Stimulated activated effector memory CD8-positive, alpha-beta T cell treated with anti-CD3 and anti-CD28 coated beads, Interleukin-12 subunit alpha, Interleukin-12 subunit beta, amount 100 ng/mL, for 72 hours (primary cell): Measurements from ENCODE around the gene FNDC10.
"Not testable (repeated sequence)": the region's sequence is repeated elsewhere in the genome, so short reads cannot be mapped to it uniquely, and the experiment has no call there.

Experiments used
- ATAC-seq: fragments of 150-1000 bp; cut with Tn5 transposase; 2 replicates; pipeline ENCODE4 v1.10.0; 2021
- DNase-seq, 2 donors: peaks; one replicate each; pipeline ENCODE4 v3.0.0; 2021 to 2022; ENCODE audit warnings: low spot score in 2 of 2
- H3K27ac Mint-ChIP-seq: one replicate; pipeline ENCODE4 v1.8.0; 2022; ENCODE audit warnings: mild to moderate bottlenecking, mixed read lengths
- H3K36me3 Mint-ChIP-seq: one replicate; pipeline ENCODE4 v1.8.0; 2022; ENCODE audit warnings: mild to moderate bottlenecking, mixed read lengths
- H3K4me1 Mint-ChIP-seq: one replicate; pipeline ENCODE4 v1.8.0; 2022; ENCODE audit warnings: mixed read lengths
- H3K4me3 Mint-ChIP-seq: one replicate; pipeline ENCODE4 v1.8.0; 2022; ENCODE audit warnings: mild to moderate bottlenecking, mixed read lengths
- H3K9me3 Mint-ChIP-seq: one replicate; pipeline ENCODE4 v1.8.0; 2022; ENCODE audit warnings: mixed read lengths

FNDC10 gene

DNA sequence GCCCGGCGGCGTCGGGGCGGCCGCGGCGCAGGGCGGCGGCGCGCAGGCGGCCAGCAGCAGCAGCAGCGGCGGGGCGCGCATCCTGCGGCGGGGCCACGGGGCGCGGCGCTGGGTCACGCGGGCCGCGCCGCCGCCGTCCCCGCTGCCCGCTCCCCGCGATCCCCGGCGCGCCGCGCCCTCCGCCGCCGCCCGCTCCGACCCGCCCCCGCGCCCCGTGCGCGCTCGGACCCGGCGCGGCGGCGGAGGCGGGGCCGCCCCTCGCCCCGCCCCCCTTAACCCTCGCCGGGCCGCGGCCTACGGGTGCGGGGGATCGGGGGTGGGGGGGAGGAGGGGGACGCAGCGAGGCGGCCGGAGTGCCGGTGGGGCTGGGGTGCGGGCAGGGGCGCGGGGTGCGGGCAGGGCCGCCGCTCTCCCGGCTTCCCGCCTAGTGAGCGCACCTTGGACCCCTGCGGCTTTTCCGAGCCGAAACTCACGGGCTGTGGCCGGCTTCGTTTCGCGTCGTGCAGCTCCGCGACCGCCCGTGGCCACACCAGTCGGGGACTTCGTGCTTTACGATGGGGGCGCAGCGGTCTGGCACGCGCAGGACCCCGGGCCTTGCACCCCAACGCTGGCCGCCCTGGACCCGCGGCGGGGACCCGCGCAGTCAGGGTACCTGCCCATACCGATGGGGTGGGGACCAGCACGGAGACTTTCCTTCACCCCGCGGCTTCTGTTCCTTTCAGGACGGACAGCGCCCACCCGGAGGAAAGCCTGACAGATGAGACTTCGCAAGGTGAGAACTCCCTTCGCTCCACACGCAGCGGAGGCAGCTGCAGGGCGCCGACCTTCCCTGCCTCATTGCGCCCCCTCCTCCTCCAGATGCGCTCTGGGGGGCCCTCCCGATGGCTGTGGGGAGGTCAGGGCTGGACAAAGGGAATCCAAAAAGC is at the start of gene FNDC10:
TSS of gene FNDC10 (minus strand) at position 201 of the 926 bp plus-strand sequence. CDS start at position 81, 120 bp downstream.
- H3K4me3 Mint-ChIP-seq: peak within 1 kb of the TSS; percentile 76
- ATAC-seq (peak; percentile 27), DNase-seq (no peak)
- H3K9me3 Mint-ChIP-seq: no peaks in the 10 kb centered on the region
- peaks cover 12% of the 10 kb centered on the region for H3K4me1 Mint-ChIP-seq
- peaks cover 4% of the 10 kb centered on the region for H3K36me3 Mint-ChIP-seq
- H3K27ac Mint-ChIP-seq: no peak within 1 kb of the TSS

DNA sequence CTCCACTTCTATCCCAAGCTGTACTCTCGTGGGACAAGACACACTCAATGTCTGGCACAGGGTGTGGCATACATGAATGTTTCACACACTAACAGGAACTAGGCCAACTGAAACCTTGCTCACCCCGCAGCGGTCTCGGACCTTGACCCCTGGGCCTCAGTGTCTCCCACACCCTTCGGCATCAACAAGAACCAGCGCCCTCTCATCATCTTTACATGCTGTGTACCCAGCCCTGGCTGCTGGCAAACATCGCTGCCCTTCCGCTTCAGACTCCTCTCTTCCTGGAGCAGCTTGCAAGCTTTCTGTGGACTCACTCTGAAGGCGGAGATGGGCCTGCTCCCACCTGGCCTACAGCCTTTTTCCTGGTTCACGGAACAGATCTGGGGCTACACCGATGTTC is 48.3 kb upstream of the FNDC10 start:
- H3K36me3 Mint-ChIP-seq: peaks cover 79% of the 10 kb centered on the region
- H3K4me3 Mint-ChIP-seq, ATAC-seq, H3K9me3 Mint-ChIP-seq, DNase-seq, H3K4me1 Mint-ChIP-seq: not testable (repeated sequence)
- H3K27ac Mint-ChIP-seq: peak overlapping the region; percentile 70

DNA sequence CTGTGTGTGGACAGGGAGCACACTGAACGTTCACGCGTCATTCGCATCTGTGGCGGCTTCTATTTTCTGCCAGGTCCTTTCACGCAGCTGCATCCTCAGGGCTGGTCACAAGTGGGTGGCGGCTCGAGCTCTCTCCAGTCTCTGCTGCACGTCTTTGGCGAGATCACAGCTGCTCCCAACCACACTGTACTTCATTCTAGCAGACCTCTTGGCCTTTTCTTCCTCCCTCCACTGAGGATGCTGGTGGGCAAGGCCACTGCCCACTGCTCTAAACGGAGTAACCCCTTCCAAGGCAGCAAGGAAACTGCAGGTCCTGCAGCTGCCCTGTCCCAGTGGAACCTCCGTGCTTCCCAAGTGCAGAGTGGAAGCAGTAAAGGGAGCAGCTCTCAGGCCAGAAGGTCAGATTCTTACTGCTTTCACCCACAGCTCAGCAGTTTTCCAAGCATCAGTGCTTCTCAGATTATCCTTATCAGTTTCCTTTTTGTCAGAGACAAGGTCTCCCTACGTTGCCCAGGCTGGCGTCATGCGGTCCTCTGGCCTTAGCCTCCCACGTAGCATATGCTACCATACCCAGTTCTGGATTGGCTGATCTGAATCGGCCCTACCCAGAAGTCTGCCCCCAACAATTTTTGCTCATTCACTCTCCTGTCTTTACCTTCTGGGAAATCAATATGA is 47.8 kb upstream of the FNDC10 start:
- not testable (repeated sequence) for H3K4me3 Mint-ChIP-seq, H3K4me1 Mint-ChIP-seq, H3K9me3 Mint-ChIP-seq, DNase-seq, ATAC-seq
- Mint-ChIP-seq H3K36me3 (peaks cover 73% of the 10 kb centered on the region), H3K27ac (peak overlapping the region; percentile 70)

DNA sequence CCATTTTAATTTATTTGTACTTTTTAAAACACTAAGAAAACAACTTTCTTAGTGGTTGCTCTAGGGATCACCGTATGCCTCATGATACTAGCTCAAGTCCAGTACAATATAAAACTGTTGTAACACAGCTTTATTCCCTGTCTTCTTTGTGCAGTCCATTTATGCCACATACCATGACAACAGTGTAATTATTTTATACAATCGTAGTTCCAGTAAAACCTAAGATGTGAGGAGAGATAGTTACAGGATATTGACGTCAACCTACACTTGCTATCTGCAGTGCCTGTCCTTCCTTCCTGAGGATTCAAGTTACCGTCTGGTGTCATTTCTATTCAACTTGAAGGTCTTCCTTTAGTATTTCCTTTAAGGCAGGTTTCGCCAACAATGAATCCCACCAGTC is 46.4 kb upstream of the FNDC10 start:
- H3K36me3 Mint-ChIP-seq: peaks cover 59% of the 10 kb centered on the region
- H3K9me3 Mint-ChIP-seq, H3K4me3 Mint-ChIP-seq, DNase-seq, H3K4me1 Mint-ChIP-seq, ATAC-seq, H3K27ac Mint-ChIP-seq: not testable (repeated sequence)

DNA sequence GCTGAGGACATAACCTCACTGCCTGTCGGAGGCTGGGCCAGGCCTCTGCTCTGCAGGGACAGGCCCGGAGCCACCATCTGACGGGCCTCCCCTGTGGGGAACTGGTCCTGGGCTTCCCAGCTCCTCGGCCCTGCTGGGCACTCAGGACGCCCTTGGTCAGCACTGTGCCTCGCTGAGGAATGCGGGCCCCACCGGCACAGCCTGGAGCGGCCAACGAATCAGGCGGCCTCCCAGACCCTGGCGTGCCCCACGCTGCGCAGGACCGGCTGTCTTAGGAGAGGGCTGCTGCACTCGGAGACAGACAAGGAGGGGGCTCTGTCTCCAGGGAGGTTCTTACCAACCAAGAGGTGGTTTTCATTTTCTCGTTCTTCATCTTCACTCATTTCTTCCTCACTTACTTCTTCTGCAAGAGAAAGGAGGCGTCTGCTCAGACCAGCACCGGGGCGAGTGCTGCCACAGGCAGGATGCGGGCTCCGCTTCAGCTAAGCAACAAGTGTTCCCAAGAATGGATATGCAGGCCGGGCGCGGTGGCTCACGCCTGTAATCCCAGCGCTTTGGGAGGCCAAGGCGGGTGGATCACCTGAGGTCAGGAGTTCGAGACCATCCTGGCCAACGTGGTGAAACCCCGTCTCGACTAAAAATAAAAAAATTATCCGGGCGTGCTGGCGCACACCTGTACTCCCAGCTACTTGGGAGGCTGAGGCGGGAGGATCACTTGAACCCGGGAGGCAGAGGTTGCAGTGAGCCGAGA is 41.0 kb upstream of the FNDC10 start:
- H3K36me3 Mint-ChIP-seq: peaks cover 26% of the 10 kb centered on the region
- H3K27ac Mint-ChIP-seq, H3K4me1 Mint-ChIP-seq, DNase-seq, ATAC-seq, H3K9me3 Mint-ChIP-seq, H3K4me3 Mint-ChIP-seq: not testable (repeated sequence)

DNA sequence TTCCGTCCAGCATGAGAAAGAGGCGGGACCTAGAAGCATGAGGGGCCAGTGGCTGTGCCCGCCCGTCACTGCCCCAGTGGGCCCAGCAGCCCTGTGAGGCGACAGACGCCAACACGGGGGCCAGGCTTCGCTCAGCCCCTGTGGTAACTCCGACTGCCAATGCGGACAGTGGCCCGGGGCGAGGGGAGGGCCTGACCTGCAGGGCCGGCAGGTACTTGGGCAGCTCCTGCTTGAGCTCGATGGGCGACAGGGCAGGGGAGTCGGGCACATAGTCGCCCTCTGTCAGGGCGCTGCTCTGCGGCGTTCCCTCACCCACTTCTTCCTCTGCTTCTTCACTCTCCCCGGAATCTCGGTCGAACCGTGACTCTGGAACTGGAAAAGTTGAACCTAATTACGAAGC is 40.1 kb upstream of the FNDC10 start:
- H3K27ac Mint-ChIP-seq, H3K4me1 Mint-ChIP-seq, ATAC-seq, DNase-seq, H3K4me3 Mint-ChIP-seq, H3K9me3 Mint-ChIP-seq: not testable (repeated sequence)
- peaks cover 21% of the 10 kb centered on the region for H3K36me3 Mint-ChIP-seq

DNA sequence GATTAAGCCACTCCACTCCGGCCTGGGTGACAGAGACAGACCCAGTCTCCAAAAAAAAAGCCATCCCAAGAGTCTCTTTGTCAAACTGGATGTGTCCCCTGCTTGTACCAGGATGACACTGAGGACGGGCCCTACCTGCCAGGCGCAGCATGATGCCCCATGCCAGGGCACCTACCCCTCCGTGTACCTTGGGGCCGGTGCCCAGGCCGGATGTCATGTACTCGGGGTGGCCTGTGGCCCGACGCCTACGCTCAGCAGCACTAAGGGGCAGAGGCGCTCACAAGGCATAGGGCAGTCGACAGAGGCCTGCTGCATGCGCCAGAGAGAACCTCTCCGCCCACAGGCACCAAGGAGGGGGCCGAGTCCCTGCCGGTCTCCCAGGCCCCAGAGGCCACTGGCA is 39.4 kb upstream of the FNDC10 start:
- ATAC-seq, H3K4me3 Mint-ChIP-seq, H3K4me1 Mint-ChIP-seq, H3K9me3 Mint-ChIP-seq, DNase-seq, H3K27ac Mint-ChIP-seq: not testable (repeated sequence)
- H3K36me3 Mint-ChIP-seq: peaks cover 21% of the 10 kb centered on the region

DNA sequence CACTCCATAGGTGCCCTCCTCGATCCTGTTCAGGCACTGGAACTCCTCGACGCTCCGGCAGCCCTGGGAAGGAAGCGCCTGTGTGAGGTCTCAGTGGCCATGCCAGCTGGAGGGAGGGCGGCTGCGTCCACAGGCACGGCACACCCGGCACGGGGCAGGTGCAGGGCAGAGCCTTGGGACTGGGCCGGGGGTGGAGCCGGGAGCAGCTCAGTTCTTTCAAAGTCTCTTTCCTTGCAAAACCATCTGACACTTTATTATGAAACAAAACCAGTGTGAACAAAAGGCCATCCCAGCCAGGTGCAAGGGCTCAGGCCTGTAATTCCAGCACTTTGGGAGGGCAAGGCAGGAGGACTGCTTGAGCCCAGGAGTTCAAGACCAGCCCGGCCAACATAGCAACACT is 38.6 kb upstream of the FNDC10 start:
- ATAC-seq, DNase-seq, H3K9me3 Mint-ChIP-seq, H3K27ac Mint-ChIP-seq, H3K4me3 Mint-ChIP-seq, H3K4me1 Mint-ChIP-seq: not testable (repeated sequence)
- H3K36me3 Mint-ChIP-seq: peaks cover 21% of the 10 kb centered on the region

DNA sequence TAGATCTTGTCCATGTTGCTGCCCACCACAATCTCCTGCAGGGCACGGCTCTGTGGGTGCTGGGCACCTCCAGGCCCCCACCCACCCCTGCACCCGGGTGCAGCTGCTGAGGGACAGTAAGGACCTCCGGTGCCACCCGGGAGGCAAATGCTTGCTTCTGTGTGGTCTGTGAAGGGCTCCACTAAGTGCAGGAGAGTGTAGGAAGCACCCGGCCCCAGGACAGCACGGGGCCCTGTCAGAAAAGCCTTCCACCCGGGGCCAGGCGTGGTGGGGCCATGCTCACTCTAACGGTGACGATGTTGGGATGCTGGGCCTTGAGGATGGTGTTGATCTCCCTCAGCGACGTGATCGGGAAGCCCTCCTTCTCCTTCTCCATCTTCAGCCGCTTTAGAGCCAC is 37.5 kb upstream of the FNDC10 start:
- not testable (repeated sequence) for H3K4me1 Mint-ChIP-seq, ATAC-seq, DNase-seq, H3K9me3 Mint-ChIP-seq, H3K27ac Mint-ChIP-seq, H3K4me3 Mint-ChIP-seq
- H3K36me3 Mint-ChIP-seq: peaks cover 21% of the 10 kb centered on the region

DNA sequence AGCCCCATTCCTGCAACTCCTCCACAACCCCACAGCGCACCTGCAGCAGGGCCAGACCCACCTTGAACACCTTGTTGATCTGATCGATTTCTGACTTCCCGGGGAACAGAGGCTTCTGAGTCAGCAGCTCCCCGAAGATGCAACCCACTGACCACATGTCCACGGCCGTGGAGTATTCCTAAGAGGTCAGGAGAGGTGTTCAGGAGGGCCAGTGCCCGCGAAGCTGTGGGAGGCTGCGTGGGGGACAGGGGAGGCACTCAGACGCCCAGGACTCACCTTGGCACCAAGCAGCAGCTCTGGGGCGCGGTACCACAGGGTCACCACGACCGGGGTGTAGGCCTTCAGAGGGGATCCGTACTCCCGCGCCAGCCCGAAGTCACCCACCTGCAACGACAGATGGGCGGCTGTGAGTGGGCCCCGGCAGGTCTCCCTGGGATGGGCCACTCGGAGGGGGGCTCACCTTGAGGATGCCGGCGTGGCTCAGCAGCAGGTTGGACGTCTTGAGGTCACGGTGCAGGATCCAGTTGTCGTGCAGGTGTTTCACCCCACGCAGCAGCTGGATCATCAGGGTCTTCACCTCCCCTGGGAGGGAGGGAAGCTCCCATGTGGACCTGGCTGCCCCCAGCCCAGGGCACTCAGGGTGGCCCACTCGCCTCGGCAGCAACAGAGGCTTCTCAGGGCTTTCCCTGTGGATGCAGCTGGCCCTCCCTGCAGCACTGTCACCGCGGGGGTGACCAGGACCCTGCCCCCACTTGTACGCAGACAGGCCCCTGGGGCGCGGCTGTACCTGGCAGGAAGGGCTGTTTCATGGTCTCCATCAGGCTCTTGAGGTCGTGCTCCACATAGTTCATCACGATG is 36.9 kb upstream of the FNDC10 start:
- not testable (repeated sequence) for H3K4me3 Mint-ChIP-seq, H3K27ac Mint-ChIP-seq, ATAC-seq, DNase-seq, H3K9me3 Mint-ChIP-seq, H3K4me1 Mint-ChIP-seq
- peaks cover 21% of the 10 kb centered on the region for H3K36me3 Mint-ChIP-seq

DNA sequence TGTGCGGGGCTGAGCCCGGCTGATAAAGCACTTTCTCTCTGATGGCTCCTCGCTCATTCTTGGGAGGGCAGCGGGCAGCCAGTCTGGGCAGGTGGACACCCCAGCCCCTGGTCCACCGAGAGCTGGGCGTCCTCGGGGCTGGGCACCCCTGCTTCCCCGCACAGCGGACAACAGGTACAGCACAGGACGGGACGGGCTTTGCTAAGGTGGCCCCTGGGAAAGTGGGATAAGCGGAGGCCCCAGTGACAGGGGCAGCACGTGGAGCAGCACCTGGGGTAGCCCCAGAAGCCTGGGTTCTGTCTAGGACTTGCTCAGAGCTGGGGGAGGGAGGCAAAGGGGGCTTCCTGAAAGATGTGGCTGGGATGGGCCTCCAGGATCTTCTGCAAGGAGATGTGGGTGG is 34.7 kb upstream of the FNDC10 start:
- H3K36me3 Mint-ChIP-seq: peaks cover 35% of the 10 kb centered on the region
- not testable (repeated sequence) for H3K4me1 Mint-ChIP-seq, ATAC-seq, H3K9me3 Mint-ChIP-seq, H3K4me3 Mint-ChIP-seq, H3K27ac Mint-ChIP-seq, DNase-seq

DNA sequence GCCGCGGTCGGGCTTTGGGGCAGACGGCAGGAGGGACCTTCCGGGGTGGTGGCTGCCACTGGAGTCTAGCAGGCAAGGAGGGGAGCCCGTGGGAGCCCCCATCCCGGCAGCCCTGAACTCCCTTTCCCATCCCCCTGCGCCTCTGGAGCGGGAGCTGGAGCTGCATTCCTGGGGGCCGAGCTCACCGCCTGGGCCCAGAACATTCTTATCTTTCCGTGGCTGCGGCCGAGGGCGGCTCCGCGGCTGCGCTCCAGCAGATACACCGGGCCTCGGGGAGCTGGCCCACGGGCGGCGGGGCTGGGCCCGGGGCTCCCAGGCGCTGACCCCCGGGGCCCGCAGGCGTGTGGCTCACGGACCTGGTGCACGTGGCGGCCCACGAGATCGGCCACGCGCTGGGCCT is 33.5 kb upstream of the FNDC10 start:
- H3K4me1 Mint-ChIP-seq, DNase-seq, H3K9me3 Mint-ChIP-seq, ATAC-seq, H3K27ac Mint-ChIP-seq, H3K4me3 Mint-ChIP-seq: not testable (repeated sequence)
- peaks cover 26% of the 10 kb centered on the region for H3K36me3 Mint-ChIP-seq

DNA sequence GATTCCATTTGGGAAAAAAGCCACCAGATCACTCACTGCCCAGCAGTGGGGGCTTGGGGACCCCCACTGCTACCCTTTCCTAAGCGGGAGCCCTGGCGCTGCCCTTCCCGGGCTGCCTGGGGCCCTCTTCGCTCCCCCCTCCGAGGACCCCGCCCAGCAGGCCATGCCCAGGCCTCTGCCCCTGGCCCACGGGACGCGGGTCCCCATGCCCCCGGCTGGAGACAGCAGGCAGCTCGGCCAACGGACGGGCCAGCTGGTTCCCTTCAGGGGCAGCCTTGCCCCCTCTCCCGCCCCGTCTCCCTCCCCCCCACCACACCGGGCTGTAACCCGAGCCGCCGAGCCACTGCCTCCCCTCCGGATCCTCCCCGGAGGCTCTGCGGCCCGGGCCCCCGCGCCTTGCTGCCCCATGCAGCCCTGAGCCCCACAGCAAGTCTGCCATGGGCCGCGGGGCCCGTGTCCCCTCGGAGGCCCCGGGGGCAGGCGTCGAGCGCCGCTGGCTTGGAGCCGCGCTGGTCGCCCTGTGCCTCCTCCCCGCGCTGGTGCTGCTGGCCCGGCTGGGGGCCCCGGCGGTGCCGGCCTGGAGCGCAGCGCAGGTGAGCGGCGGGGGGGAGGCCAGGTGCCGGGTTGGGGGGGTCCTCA is 32.0 kb upstream of the FNDC10 start, which contains the start of gene MMP23B:
TSS of gene MMP23B (plus strand) at position 392 of the 639 bp plus-strand sequence. CDS start at position 438, 46 bp downstream.
- Mint-ChIP-seq H3K9me3 (no peaks in the 10 kb centered on the region), H3K4me1 (peaks cover 6% of the 10 kb centered on the region), H3K36me3 (peaks cover 26% of the 10 kb centered on the region), H3K27ac (peak within 1 kb of the TSS; percentile 79), H3K4me3 (peak within 1 kb of the TSS; percentile 74)
- ATAC-seq (no peak), DNase-seq (no peak)
